ENCODE data around the gene EXT2.

The EXT2 gene

DNA sequence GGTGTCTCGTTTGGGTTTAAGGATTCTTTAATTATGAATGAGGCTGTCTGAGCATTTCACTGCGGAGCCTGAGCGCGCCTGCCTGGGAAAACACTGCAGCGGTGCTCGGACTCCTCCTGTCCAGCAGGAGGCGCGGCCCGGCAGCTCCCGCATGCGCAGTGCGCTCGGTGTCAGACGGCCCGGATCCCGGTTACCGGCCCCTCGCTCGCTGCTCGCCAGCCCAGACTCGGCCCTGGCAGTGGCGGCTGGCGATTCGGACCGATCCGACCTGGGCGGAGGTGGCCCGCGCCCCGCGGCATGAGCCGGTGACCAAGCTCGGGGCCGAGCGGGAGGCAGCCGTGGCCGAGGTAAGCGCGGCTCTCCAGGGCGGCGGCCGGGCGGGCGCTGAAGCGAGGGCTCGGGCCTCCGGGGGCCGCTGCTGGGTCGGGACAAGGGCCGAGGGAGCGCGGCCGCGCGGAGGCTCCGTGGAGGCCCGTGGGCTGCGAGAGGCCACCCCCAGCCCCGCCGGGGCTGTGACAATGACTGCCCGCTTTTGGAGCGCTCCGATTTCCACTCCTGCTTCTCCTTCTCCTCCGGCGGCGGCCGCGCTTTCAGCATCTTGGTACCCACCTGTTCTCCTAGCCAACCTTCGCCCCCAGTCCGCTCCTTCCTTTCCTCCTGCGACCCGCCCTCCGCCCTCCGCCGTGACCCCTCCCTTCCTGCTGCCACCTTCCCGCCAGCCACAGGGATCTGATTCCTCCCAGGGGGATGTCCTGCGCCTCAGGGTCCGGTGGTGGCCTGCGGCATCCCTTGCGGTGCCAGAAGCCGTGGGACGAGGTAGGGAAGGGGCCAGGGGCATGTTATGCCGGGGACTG is at the start of gene EXT2:
EXT2 (plus strand) TSS at position 173 of the 854 bp plus-strand sequence. CDS start 12,035 bp downstream, outside the sequence.
- DNase-seq: peak; percentile 80

DNA sequence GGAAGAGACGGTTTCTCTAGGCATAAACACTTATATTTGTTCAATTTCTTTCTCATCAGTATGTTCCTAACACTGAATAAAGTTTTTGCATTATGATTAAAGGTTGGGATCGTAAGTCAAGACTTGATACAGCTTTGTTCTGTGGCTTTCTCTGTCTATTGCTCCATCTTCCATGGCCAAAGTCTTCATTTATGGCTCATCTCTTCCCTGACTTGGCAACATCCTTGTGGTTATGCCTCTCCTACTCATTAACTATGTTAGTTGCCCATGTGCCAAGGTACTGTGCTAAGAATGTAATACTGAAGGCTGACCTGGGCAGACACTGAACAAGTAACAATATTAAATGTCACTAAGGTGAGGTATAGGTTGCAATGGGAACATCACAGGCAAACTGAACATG is 49.3 kb upstream of the EXT2 start:
- no peak for DNase-seq

DNA sequence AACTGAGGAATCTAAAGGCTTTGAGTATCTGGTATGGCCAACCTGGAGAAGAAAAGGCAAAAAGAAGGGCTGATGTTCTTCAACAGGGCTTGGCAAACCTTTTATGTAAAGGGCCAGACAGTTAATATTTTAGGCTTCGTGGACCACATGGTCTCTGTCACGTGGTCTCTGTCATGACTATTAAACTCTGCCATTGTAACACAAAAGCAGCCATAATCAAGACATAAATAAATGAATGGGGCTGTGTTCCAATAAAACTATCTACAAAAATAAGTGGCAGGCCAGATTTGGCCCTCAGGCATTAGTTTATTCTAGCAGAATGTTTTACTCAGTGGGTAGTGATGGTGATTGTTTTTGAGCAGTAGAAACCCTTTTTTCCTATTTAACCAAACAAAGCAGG is 48.2 kb upstream of the EXT2 start:
- no peak for DNase-seq

DNA sequence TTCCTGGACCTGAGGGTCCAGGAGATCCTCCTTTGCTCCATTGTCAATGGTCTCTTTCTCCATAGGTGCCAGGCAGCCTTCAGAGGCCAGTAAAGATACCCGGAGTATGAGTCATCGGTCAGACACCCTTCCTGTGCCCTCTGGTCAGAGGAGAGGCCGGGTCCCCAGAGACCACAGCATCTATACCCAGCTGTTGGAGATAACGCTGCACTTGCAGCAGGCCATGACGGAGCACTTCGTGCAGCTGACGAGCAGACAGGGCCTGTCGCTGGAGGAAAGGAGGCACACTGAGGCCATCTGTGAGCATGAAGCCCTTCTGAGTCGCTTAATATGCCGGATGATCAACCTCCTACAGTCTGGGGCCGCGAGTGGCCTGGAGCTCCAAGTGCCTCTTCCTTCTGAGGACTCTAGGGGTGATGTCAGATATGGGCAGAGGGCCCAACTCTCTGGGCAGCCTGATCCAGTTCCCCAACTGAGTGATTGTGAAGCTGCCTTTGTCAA is 47.5 kb upstream of the EXT2 start, which contains the start of gene ACCSL:
ACCSL (plus strand) TSS at position 51 of the 501 bp plus-strand sequence; CDS start at position 107, 56 bp downstream.
- no peak for DNase-seq

DNA sequence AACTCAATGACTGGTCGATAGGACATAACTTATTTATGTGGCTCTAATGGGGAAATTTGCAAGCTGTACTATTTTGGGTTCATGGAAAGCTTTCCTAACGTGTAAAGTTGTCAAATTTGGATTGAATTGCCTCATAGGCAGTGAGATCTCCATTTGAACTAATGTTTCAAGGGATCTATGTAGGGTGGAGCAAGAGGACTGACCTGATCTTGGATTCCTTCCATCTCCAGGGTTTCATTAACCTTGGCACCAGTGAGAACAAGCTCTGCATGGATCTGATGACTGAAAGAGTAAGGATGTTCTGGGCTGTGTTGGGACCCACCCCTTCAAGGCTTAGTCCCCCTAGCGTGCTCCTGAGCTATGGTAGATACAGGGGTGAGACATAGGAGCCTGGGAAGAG is 45.6 kb upstream of the EXT2 start:
- DNase-seq: no peak

DNA sequence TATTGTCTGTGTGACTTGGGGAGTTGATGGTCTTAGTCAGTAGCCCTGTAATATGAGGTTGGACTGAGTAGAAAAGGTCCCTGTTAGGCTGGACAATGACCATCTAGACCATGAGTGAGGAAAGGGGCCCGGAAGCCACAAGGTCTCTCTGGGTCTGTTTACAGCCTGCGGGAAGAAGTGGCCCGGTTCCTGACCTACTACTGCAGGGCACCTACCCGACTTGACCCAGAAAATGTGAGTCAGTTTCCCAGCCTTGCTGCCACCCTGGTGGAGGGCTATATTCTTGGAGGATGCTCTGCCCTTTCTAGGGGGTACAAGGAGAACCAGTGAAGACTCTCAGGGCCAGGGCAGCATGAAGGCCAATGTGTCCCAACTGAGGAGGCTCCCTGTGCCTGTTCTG is 44.3 kb upstream of the EXT2 start:
- no peak for DNase-seq

DNA sequence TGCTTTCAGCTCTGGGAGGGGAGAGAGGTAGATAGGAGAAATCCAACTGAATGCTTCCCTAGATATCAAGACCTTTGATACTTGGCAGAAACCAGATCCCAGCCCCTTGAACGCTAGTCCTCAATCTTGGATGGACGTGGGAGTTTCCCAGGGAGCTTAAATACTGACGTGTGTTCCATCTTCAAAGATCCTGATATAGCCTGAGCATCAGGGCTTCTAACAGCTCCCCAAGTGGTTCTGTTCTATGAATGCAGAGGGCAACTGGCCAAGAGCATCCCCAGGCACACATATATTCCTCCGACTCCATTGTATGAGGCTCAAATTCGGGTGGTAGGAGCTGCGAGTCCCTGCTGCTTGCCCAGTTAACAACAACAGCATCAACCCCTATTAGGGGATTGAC is 38.1 kb upstream of the EXT2 start:
- DNase-seq: no peak

DNA sequence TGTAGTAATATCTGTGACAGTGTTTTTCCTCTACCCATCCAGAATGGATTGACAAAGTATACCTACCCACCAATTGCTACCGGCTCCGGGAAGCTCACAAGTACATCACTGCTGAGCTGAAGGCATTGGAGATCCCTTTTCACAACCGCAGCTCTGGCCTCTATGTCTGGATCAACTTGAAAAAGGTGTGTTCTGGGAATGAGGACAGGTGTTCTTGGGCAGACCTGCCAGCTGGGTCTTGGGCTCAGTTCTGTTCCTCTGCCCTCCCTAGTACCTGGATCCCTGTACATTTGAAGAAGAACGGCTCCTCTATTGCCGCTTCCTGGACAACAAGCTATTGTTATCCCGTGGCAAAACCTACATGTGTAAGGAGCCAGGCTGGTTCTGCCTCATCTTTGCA is 37.2 kb upstream of the EXT2 start:
- no peak for DNase-seq

DNA sequence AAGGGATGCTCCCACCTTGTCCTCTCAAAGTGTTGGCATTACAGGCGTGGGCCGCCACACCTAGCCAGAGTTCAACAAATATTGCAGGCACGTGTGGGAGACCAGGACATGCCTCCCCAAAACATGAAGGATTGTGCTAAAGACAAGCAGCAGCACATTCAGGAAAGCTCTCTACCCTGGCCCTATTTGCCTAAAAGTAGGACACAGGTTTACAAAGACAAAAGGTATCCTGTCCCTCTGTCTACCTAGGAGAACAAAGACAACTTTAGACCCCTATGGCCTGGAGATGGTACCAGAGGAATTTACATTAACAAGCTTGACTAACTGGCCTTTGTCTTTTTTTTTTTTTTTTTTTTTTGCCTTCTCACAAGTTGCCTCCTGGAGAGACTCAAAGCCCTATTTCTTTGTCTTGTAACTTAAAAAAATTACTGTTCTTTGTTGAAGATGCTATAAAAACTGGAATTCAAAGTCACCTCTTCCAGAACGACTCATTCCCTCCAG is 30.3 kb upstream of the EXT2 start:
- no peak for DNase-seq

DNA sequence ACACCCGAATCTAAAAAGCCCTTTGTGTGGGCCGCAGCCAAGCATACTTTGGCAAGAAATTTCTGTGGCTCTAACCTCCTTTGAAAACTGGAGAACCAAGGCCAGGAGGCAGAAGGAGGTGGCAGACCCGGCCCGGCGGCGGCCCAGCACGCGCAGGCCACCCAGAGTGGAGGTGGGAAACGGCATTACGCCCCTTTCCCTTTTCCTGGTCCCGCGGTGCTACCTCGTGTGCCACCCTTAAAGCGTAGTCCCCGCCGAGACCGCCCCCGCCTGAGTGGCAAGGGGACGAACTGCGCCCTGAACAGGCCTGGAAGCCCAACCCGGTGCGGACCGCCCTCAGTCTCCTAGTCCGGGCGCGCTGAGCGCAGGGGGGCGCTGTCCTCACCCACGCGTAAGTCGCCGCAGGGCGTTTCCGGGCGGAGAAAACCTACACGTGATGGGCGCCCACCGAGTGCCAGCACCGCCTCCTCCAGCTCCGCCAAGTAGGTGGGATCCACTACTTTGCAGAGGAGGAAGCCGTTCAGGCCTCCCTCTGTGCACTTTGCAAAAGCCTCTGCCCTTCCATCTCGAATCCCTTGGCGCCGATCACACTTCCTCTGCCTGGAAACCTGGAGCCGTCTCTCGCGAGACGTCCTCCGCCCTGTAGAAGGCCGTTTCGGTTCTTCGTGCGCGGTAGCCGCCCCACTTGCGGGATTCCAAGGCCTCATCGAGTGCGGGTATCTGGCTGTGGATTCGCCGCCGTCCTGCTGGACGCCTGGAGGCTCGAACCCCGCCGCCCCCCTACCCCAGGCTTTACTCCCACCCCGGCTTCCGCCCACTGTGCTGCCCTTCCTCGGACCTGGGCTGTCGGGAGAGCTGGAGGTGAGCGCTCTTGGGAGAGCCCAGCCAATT is 29.4 kb upstream of the EXT2 start, which contains the start of gene ACCS:
ACCS (plus strand) TSS at position 430 of the 891 bp plus-strand sequence. CDS start 1,358 bp downstream, outside the sequence.
- peak; percentile 88 for DNase-seq

DNA sequence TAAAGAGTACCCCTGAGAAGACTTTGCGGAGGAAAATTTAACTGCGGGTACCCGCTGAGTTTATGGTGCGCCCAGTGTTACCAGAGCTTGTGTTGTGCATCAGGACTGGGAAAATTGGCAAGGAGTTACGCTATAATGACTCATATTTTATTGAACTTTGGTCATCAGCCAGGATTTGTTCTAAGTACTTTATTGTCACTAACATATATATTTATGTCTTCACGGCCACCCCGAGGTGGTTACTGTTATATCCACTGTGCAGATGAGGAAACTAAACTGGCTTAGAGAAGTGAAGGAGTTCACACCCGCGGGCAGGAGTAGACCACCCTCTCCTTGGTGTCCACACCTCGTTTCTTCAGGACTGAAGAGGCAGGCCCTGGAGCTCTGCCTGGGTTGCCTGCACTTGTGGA is 28.7 kb upstream of the EXT2 start:
- peak; percentile 38 for DNase-seq

DNA sequence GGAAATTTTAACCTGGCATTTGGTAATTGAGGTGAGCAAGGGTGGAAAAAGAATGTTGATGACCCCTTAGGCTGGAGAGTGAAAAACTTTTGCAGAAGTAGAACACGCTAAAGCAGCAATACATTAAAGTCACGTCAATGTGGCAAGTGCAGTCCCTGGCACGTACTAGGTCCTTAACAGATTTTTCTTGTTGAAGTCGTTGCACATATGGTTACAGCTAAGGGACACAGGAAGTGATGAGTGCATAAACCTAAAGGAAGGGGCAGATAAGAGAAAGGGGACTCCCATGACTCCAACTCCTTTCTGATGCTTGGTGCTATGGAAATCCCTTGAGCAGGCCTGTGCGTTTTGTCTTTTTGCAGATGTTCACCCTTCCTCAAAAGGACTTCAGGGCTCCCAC is 28.2 kb upstream of the EXT2 start:
- no peak for DNase-seq

DNA sequence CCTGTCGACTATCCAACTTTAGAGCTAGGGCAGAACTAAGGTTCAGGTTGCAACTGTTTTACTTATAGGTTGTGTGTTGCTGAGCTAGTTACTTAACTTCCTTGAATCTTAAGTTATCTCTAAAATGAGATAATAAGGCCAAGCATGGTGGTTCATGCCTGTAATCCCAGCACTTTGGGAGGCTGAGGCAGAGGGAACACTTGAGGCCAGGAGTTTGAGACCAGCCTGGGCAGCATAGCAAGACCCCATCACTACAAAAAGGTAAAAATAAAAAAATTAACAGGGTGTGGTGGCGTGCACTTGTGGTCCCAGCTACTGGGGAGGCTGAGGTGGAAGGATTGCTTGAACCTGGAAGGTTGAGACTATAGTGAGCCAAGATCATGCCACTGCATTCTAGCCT is 27.3 kb upstream of the EXT2 start:
- no peak for DNase-seq

DNA sequence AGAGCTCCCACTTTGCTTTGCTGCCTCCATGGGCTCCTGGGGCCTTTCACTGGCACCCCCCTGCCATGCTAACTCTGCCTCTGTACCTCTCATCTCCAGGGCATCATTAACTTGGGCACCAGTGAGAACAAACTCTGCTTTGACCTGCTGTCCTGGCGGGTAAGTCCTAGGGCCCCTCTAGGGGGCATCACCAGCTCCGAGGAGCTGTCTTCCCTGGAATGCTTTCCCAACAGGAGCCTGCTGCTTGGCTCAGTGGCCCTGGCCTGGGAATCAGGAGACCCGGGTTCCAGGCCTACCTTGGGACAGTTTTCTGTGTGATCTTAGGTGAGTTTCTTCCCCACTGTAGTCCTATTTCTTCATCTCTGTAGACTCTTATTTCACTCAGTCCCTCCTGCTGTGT is 24.3 kb upstream of the EXT2 start:
- DNase-seq: no peak

DNA sequence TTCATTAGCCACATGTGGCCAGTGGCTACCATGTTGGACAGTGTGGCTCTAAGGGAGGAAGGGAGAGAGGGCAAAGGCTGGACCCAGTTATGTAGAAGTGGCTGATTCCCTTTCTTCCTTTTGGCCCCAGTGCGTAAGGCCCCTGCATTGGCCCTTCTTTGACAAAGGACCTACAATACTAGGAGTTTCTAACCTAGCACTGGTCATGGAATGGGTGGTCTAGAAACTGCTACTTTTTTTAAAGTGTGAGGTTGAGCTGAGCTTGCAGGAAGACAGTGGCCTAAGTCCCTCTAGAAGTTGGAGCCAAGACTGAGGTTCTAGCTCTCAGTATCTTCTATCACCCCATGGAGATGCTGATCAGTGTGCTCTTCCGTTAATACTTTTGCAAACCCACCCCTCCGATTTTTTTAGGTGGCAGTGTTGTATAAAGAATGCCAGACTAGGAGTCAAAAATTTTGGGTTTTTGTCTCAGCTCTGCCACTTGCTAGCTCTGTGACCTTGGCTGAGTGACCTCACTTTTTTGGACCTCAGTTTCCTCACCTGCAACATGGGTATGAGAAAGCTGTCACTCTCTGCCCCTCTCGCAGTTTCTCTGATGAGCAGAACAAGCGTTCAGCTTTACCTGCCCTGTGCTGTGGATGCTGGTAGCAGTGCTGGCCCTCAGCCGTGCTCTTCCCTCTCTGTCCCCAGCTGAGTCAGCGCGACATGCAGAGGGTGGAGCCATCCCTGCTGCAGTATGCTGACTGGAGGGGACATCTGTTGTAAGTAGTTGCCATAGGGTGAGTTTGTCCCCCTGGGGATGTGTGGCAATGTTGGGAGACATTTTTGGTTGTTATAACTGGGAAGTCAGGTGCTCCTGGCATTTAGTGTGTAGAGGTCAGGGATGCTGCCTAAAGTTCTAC is 22.5 kb upstream of the EXT2 start:
- no peak for DNase-seq

DNA sequence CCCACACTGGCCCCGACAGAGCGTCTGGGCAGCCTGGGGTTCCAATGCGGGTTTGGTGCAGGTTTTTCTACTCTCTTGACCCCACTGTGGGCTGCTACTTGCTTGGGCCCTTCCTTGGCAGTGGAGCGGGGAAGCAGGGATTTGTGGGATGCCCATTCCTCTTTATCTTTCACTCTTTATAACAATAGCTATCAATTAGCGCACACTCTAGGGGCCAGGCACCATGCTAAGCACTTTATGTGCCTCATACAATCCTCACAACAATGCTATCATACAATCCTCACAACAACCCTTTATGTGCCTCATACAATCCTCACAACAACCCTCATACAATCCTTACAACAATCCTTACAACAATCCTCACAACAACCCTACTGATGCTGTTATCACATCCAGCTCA is 16.7 kb upstream of the EXT2 start:
- DNase-seq: no peak

DNA sequence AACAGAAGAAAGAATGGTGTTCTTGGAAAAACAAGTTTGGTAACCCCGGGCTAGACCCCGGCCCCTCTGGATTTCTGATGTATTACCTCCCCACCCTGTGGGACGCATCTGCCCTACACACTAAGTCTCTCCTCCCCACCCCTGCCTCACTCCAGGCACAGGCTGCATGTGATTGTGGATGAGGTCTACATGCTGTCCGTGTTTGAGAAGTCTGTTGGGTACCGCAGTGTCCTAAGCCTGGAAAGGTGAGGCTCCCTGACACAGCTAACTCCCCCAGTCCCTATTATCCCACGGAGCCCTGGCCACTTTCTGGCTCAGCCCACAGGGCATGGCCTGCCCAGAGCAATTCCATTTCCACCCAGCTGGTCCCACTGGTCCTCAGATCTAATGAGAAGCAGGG is 16.1 kb upstream of the EXT2 start:
- no peak for DNase-seq

DNA sequence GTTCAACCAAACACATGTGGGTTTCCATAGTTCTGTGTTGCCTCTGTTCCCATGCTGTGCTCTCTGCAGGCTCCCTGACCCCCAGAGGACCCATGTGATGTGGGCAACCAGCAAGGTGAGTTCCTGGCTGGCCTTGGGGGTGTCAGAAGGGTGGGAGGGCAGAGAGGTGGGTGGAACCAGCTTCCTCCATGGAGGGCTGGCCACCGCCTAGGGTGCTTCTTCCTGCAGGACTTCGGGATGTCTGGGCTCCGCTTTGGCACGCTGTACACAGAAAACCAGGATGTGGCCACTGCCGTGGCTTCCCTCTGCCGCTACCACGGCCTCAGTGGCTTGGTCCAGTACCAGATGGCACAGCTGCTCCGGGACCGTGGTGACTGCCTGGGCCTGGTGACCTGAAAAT is 14.5 kb upstream of the EXT2 start:
- no peak for DNase-seq

DNA sequence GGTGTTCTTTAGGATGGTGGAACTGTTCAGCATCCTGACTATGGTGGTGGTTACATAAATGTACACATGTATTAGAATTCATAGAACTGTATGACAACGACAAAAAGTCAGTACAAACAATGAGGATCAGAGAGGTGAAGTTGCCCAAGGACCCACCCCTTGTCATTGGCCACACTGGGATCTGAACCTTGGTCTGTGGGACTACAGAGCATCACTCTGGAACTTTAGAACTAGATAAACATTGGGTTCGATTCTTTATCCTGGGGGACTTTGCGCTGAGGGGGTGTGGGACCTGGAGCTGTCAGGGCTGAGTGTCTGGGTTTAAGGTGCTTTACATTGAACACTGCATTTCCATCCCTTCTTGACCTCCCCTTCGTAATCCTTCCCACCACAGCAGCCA is 12.8 kb upstream of the EXT2 start:
- no peak for DNase-seq

DNA sequence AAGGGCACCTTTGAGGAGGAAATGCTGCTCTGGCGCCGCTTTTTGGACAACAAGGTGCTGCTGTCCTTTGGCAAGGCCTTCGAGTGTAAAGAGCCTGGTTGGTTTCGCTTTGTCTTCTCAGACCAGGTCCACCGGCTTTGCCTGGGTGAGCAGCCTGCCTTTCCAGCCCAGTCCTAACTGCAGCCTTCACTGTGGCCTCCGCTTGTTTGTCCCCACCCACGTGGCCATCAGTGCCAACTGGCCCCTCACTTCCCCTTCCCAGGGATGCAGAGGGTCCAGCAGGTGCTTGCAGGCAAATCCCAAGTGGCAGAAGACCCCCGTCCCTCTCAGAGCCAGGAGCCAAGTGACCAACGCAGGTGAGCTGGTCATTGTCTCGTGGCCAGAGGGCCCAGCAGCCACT is 12.0 kb upstream of the EXT2 start:
- DNase-seq: no peak

DNA sequence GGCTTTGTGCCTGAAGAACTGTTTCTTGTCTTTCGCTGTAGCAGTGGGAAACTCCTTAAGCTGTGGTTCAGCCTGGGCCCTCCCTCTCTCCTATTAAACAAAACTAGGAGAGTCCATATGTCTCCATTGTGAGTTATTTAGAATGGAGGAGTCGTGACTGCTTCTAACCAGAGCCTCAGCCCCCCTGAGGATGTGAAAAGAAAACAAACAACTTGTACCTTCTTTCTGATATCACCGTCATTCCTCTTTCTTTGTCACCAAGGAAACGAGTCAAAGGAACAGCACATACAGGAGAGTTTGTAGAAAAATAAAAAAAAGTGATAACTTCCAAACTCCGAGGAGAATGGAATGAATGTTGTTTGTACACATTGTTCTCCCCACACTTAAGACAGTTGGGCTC is 11.6 kb upstream of the EXT2 start:
- DNase-seq: no peak

DNA sequence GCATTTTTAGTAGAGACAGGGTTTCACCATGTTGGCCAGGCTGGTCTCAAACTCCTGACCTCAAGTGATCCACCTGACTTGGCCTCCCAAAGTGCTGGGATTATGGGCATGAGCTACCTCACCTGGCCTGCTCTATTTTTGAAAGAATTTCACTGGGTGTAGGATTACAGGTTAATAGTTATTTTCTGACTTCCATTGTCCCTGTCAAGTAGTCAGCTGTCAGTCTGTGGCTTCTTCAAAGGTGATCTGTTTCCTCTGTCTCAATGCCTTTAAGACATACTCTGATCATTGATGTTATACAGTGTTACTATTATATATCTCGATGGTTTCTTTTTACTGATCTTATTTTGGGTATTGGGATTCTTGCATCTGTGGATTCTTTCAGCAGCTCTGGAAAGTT is 10.1 kb upstream of the EXT2 start:
- DNase-seq: no peak

All from NCI-H2227 treated with DMSO at 0.1 percent for 48 hours (cell line).